Midbrain (tissue), 1 donor: ENCODE measurements around the gene WWOX.

Experiments
- DNase-seq: peaks from one replicate; lab custom pipeline; 2025; lab: John Stamatoyannopoulos, UW

The WWOX gene

GRCh38 chr16:78399384-78399783 lies 299.9 kb downstream of the WWOX start:
- DNase-seq: no peak

- DNase-seq: no peak
These were observed 303.4 kb downstream of the WWOX start for GRCh38 chr16:78402833-78403232.

- no peak for DNase-seq
These were observed 305.6 kb downstream of the WWOX start for GRCh38 chr16:78405040-78405439.

DNA sequence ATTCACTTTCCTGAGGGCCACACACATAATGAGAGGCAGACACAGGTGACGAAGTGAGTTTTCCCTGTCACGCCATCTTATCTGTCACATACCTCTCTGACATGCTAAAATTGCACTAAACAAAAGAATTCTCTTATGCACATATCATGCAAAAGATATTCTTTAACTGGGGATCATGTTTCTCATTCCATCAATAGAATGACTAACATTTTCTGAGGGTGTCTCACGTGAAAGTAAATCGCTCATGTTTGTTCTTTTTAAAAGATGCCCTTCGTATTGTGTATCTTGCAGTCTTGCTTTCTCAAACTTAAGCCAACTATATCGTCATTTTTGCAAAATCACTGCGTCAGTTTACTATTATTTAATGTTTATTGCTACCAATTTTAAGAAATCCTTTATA lies 306.4 kb downstream of the WWOX start:
- DNase-seq: no peak

GRCh38 chr16:78407191-78407590 lies 307.7 kb downstream of the WWOX start:
- DNase-seq: no peak

GRCh38 chr16:78413651-78414050 lies 314.2 kb downstream of the WWOX start:
- DNase-seq: no peak

DNA sequence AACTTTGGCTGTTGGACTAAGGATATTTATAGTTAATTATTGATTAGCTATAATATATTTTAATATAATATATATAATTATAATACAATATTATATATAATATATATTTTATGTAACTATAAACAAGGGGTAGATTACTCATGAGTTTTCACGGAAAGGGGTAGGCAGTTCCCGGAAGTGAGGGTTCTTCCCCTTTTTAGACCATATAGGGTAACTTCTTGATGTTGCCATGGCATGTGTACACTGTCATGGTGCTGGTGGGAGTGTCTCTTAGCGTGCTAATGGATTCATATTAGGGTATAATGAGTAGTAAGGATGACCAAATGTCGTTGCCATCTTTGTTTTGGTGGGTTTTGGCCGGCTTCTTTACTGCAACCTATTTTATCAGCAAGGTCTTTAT lies 315.6 kb downstream of the WWOX start:
- DNase-seq: no peak

DNA sequence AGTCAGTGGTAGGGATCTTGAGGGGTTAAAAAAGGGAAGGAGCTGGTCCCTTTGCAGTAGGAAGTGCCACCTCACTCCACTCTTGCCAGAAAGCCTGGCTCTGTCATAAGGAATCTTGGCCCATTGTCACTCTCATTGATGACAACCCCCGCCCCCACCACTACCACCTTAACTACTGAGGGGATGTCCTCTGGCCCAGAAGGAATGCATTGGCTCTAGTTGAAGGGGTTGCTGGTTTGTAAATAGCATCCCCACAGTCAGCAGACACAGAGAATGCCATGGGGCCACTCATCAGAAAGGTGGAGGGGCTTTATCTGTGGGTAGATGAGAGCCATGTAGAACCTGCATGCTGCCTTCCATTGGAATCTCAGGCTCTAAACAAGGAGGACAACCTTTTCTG lies 316.2 kb downstream of the WWOX start:
- no peak for DNase-seq

DNA sequence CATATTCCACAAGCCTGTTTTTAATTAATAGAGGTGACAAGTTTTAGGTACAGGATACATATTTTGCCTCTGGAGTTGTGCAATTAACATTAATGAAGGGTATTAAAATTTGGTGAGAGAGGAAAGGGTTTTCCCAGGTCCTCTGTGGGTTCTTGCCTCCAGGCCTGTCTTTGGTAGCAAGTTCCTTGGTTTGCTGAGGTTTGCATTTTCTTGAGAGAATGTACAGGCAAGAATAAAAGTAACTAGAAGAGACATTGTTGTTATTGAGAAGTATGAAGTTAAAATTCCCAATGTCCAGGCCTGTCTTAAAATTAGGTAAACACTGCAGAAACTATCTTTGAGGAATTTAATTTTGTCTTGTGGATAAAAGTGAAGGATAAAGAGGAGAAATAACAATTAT lies 316.9 kb downstream of the WWOX start:
- no peak for DNase-seq

GRCh38 chr16:78421181-78421708 lies 321.8 kb downstream of the WWOX start:
- DNase-seq: no peak

DNA sequence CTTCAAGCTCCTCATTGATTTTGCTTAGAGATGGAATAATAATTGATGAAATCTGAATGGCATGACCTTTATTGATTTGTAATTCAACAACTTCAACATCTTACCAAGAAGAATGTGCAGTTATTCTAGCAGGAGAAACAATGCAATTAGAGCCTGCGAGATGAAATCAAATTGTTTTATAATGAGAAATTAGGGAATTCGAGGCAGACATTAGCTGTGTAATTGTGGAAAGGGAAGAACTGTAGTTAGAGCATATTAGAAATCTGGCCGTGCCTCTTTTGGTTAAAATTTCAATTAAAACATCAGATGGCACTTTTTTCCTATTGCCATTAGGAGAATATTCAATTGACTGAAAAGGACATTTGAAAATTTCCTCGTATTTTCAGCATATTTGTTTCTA lies 325.8 kb downstream of the WWOX start:
- DNase-seq: no peak

- no peak for DNase-seq
These were observed 326.5 kb downstream of the WWOX start for GRCh38 chr16:78425891-78426510.

DNA sequence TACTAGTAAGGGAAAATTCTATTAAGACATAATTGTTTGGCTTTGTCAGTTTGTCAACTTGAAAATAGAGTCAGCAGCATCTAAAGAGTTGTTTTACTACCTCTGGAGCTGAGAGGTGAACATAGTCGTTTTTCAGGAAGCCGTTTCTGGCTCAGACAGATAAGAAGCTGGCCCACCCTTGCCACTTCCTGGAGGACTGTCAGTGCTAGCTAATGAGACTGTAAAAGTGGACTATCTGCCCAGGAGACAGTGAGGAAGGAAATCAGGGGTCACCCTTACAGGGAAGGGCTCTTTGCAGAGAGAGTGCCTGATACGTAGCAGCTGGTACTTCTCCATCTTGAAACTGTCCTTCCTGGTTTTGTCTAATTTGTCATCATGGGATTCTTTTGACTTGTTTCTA lies 328.7 kb downstream of the WWOX start:
- DNase-seq: no peak

- DNase-seq: no peak
These were observed 330.8 kb downstream of the WWOX start for GRCh38 chr16:78430281-78430680.

DNA sequence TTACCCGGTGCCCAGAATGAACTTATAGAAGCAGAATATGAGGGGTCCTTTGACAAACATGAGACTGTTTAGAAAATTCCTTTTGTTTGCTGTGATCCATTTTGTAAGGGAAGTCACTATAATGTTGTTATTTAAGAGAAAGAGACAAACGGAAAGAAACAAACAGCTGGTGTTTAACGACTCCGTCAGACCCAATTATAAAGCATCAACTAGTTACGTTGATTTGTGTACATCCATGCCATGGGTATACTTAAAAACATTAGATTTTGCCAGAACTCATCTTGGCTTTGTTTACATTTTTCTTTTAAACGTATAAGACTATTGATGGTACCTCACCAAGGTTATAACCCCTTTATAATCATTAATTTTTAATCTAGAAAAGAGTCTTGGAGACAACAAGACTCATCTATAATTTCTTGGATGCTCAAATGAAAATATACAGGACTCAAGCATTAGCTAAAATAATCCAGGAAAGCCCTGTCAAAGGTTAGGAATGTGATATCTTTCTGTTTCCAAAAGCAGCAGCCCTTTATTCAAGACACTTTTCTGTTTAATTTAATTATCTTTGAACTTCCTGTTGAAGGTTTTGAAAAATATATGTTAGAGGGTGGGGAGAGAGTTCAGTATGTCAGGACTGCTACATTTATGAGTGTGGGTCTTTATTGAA lies 331.7 kb downstream of the WWOX start:
- DNase-seq: no peak

DNA sequence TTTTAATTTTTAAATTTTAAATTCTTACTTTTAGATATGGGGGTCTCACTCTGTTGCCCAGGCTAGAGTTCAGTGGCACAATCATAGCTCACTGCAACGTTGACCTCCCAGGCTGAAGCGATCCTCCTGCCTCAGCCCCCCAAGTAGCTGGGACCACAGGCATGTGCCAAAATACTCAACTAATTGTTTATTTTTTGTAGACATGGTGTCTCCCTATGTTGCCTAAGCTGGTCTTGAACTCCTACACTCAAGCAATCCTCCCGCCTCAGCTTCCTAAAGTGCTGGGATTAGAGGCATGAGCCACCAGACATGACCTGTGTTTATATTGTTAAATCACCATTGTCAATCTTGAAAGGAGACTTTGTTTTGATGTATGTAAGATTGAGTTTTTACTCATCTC lies 332.2 kb downstream of the WWOX start:
- no peak for DNase-seq

GRCh38 chr16:78432451-78432850 lies 333.0 kb downstream of the WWOX start:
- DNase-seq: no peak

DNA sequence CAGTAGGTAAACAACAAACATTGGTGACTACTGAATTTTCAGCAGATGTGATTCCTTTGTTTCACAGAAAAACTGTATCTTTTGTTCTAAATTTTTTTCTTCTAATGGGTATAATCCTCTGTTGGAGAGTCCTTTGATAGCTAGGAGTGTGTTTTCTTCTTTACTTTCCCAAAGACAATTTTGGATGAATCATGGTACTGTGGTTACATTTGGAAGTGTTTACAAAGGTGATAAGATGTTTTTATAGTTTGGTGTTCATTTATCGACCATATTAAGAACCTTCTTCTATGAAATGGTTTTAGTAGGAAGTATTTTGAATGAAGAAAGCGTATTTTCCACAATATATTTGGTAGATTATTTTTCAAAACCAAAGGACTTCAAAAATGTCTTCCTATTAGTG lies 333.7 kb downstream of the WWOX start:
- no peak for DNase-seq

- DNase-seq: no peak
These were observed 334.9 kb downstream of the WWOX start for GRCh38 chr16:78434401-78434800.

- no peak for DNase-seq
These were observed 335.8 kb downstream of the WWOX start for GRCh38 chr16:78435260-78435659.

DNA sequence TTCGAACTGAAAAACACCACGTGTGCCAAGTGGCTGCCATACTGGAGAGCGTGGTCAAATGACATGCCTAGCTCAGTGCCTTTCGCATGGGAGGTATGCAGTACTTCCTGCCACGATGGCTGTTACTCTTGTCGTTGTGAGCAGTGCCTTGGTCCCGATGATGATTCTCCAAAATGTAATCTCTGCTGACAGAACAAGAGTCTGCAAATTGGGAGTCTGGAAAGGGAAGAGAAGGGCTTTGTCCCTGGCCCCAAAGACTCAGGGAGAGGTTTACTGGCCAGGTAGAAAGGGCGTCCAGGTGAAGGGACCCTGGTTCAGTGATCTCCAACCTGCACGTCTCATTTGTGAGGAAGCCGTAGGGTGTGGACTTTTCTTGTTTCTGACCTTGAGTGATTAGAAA lies 336.6 kb downstream of the WWOX start:
- no peak for DNase-seq

DNA sequence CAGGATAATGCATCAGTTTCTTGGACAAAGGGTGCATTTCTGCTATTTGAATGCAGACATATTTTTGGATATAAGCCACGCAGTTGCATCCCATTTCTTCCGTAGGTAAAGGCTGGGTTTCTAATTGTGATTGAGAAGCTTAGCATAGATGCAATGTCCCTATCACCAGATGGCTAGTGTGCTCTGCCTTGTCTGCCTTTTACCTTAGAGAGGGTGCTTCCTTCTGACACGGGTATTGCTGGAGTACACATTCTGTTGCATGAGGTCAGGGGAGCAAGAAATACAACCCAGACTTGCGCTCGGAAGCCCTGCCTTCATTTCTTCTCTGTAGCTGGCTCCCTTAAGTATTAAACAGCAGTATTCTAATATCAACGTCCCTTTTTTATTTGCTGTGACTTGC lies 337.4 kb downstream of the WWOX start:
- no peak for DNase-seq

DNA sequence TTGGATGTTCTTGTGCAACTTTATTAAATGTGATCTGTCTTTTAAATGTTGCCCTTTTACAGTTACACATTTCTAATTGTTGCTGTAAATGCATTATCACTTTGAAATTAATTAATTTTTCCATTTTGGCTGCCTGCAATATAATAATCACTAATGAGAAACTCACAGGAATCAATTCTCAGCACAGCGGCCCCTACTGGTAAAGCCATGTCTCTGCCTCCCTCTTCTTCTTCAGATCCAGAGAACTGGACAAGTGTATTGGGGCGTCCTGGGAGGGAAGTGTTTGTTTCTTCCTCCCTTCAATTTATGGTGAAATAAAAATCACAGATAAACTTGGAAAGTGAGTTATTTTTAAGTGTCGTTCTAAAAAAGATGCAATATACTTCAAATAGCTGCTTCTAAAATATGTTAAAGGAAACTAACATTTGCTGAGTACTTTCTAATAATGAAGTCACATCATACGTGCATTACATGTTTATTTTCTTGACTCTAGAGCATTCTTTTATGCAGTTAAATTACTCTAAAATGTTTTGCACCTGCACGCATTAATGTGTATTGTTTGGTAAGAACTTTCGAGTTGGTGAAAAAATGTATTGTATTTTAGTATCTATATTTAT lies 338.0 kb downstream of the WWOX start:
- DNase-seq: peak; percentile 35
